ENCODE results near the gene MED26.

GRCh38 chr19:16542910-16543472 lies 85.0 kb downstream of the MED26 start:
- TF ChIP-seq EZH2 (IDR thresholded peaks at IDR 0.05; ENCODE audit: borderline replicate concordance, control insufficient read depth, low read depth, low read length) (no peak), CTCF (IDR thresholded peaks at IDR 0.05 in 2 of 3, conservative IDR thresholded peaks at IDR 0.05 in 1 of 3; ENCODE audit: control insufficient read depth in 2 of 3, extremely low read depth in 1 of 3, insufficient read depth in 1 of 3, low read depth in 3 of 3, low read length in 3 of 3) (no peak), PKNOX1 (IDR thresholded peaks at IDR 0.05) (no peak), HDAC6 (IDR thresholded peaks at IDR 0.05; ENCODE audit: unreplicated experiment) (no peak), MAX (IDR thresholded peaks at IDR 0.05; ENCODE audit: low read depth, low read length) (no peak), ESRRA (IDR thresholded peaks at IDR 0.05; ENCODE audit: low read length) (no peak), POLR2A (IDR thresholded peaks at IDR 0.05; ENCODE audit: low read depth, low read length) (no peak), SIN3A (IDR thresholded peaks at IDR 0.05; ENCODE audit: low read depth, low read length) (no peak)

Measured in GM12878 (cell line).